ENCODE results near the gene ARAP1. TPM values are rescaled to one million over a fixed set of nuclear protein-coding genes. Genes with fewer than 3 reads are reported as not detected.
A peak's percentile ranks its signal among the peaks of the same experiment; 100 is the strongest.
"Not testable (repeated sequence)": the region's sequence is repeated elsewhere in the genome, so short reads cannot be mapped to it uniquely, and the experiment has no call there.

The ARAP1 gene
- total RNA-seq, 3 donors from 2014 or later: 85.9 to 109 (median 97.0) TPM

DNA sequence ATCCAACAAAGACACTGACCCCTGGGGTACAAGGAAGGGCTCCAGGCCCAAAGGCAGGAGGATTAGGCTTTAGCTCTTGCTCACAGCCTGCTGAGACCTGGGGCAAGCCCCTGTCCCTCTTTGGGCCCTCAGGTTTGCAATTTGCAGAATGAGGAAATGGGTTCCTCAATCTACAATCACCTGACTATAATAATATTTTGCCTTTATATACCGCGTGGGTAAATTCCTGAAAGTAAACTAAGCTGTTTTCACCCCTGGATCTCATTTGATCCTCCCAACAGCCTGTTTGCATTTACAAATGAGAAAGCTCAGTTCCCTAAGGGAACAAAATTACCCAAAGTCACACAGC, 40.8 kb upstream of the ARAP1 start:
- TF ChIP-seq, protein P1, sequence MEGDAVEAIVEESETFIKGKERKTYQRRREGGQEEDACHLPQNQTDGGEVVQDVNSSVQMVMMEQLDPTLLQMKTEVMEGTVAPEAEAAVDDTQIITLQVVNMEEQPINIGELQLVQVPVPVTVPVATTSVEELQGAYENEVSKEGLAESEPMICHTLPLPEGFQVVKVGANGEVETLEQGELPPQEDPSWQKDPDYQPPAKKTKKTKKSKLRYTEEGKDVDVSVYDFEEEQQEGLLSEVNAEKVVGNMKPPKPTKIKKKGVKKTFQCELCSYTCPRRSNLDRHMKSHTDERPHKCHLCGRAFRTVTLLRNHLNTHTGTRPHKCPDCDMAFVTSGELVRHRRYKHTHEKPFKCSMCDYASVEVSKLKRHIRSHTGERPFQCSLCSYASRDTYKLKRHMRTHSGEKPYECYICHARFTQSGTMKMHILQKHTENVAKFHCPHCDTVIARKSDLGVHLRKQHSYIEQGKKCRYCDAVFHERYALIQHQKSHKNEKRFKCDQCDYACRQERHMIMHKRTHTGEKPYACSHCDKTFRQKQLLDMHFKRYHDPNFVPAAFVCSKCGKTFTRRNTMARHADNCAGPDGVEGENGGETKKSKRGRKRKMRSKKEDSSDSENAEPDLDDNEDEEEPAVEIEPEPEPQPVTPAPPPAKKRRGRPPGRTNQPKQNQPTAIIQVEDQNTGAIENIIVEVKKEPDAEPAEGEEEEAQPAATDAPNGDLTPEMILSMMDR (IDR thresholded peaks at IDR 0.05): no peak
- TF ChIP-seq POLR2A (IDR thresholded peaks at IDR 0.05) (no peak), POLR2AphosphoS5 (IDR thresholded peaks at IDR 0.05) (no peak)
- intact Hi-C loops (cut with DNase I; ENCODE audit: low total_unique reads): no loop called here
- no peaks in the 10 kb centered on the region for H3K36me3 ChIP-seq
- H3K27me3 ChIP-seq: no peaks in the 10 kb centered on the region
- H3K4me3 ChIP-seq: peak overlapping the region; percentile 55 to 81 (median 65)
- H3K9me3 ChIP-seq: no peaks in the 10 kb centered on the region
- H3K4me1 ChIP-seq: peaks cover 0 to 4% of the 10 kb centered on the region in 2 donors
- DNase-seq (ENCODE audit: low spot score in 2 of 2): no peak
- peak overlapping the region; percentile 93 to 94 for H3K27ac ChIP-seq

DNA sequence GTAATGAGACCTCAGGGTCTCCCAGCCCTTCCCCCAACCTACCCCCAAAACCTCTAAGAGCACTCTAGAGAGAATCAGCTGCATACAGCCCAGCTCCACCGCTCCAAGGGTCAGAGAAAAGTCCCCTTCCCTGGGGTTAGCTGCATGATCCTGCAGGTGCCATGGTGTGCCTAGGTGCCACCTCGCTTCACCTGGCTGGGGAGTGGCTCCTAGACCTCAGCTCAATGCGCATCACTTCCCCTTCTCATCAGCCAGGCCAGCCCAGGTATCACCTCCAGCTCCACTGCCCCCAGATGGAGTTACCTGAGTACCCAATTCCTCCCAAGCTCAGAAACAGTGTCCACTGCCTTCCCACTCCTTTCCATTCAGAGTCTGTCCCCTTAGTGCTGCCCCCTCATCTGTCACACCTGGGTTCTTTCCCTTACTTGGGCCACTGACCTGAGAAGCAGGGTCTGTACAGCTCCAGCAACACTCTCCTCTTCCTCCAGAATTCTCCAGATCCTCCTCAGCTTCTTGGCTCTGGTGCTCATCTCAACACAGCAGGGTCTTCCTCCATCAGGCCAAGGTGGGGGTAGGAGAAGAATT, 40.3 kb upstream of the ARAP1 start:
- H3K27ac ChIP-seq: peak overlapping the region; percentile 93 to 94
- H3K4me3 ChIP-seq: no peak overlapping the region
- no peaks in the 10 kb centered on the region for H3K9me3 ChIP-seq
- TF ChIP-seq POLR2AphosphoS5 (IDR thresholded peaks at IDR 0.05) (no peak), POLR2A (IDR thresholded peaks at IDR 0.05) (no peak)
- TF ChIP-seq, protein P1 (IDR thresholded peaks at IDR 0.05): no peak
- intact Hi-C loops (cut with DNase I; ENCODE audit: low total_unique reads): no loop called here
- no peak for DNase-seq (ENCODE audit: low spot score in 2 of 2)
- no peaks in the 10 kb centered on the region for H3K27me3 ChIP-seq
- peaks cover 0 to 4% of the 10 kb centered on the region in 2 donors for H3K4me1 ChIP-seq
- H3K36me3 ChIP-seq: no peaks in the 10 kb centered on the region

DNA sequence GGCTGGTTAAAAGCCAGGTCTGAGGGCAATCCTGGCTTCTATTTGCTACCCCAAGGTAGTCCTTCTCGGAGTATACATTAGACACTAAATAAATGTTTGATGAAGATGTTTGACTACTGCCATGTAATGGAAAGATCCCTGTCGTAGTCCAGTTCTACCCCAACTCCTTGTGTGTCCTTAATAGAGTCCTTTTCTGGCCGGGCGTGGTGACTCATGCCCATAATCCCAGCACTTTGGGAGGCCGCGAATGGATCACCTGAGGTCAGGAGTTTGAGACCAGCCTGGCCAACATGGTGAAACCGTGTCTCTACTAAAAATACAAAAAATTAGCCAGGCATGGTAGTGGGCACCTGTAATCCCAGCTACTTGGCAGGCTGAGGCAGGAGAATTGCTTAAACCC, 39.0 kb upstream of the ARAP1 start:
- H3K27me3 ChIP-seq; H3K36me3 ChIP-seq; H3K4me1 ChIP-seq; H3K27ac ChIP-seq; H3K4me3 ChIP-seq; DNase-seq (ENCODE audit: low spot score in 2 of 2); H3K9me3 ChIP-seq; intact Hi-C loops (cut with DNase I; ENCODE audit: low total_unique reads): not testable (repeated sequence)

DNA sequence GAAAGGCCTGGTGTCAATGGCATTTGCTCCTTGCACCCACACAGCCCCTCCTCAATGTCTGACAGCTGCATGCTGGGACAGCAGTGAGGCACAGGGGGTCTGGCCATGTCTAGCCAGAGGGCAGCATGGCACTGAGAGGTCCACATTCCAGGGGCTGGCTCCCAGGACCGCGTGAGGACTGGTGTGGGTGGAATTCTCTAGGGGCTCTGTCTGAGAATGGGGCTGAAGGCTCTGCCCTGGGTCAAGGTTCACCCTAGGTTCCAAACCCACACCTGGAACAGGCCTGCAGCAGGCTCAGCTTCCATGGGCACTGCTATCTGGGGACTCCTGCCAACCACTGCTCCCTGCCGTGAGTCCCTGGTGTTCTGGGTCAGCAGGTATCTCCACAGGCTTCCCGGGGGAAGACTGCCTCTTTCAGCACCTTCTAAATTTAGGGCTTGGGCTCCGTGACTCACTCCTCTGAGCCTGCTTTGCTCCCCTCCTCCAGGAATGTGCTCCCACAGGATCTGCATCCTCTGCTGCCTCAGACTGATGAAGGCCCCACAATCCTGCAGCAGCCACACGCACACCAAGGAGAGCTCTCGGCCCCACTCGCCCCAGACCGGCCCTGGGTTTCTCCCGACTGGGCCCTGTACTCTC, 37.4 kb upstream of the ARAP1 start:
- TF ChIP-seq POLR2AphosphoS5 (IDR thresholded peaks at IDR 0.05): no peak
- TF ChIP-seq, protein P1 (IDR thresholded peaks at IDR 0.05): no peak
- no peak for TF ChIP-seq POLR2A (IDR thresholded peaks at IDR 0.05)
- H3K36me3 ChIP-seq: no peaks in the 10 kb centered on the region
- no peaks in the 10 kb centered on the region for H3K9me3 ChIP-seq
- H3K27ac ChIP-seq: peak overlapping the region; percentile 39 to 54
- H3K27me3 ChIP-seq: no peaks in the 10 kb centered on the region
- intact Hi-C loops (cut with DNase I; ENCODE audit: low total_unique reads): loop anchor here (10.0 kb wide), 1 partner anchor 65 kb away; no protein-coding TSS in a partner anchor
- no peak overlapping the region for H3K4me3 ChIP-seq
- peaks cover 0 to 4% of the 10 kb centered on the region in 2 donors for H3K4me1 ChIP-seq
- no peak for DNase-seq (ENCODE audit: low spot score in 2 of 2)

DNA sequence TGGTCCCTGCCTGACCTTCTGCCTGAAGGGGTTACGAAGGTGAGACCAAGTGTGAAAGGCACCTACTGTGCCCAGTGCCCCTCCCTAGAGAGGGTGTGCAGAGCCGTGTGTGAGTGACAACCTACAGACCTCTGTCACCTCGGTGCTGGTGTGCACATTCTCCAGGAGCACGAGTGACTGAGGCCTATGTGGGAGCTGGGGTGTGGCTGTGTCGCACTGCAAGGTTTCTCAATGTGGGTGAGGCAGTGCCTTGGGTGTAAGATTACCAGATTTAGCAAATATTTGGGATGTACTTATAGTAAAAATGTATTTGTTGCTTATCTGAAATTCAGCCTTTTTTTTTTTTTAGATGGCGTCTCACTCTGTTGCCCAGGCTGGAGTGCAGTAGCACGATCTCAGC, 36.0 kb upstream of the ARAP1 start:
- H3K36me3 ChIP-seq: no peaks in the 10 kb centered on the region
- intact Hi-C loops (cut with DNase I; ENCODE audit: low total_unique reads): loop anchor here (10.0 kb wide), 1 partner anchor 63 kb away; no protein-coding TSS in a partner anchor
- H3K9me3 ChIP-seq: no peaks in the 10 kb centered on the region
- H3K4me3 ChIP-seq: no peak overlapping the region
- H3K27ac ChIP-seq: peak overlapping the region in 1 of 2 donors; percentile 40
- H3K4me1 ChIP-seq: peaks cover 0 to 2% of the 10 kb centered on the region in 2 donors
- DNase-seq (ENCODE audit: low spot score in 2 of 2): no peak
- H3K27me3 ChIP-seq: no peaks in the 10 kb centered on the region
- TF ChIP-seq POLR2A (IDR thresholded peaks at IDR 0.05) (no peak), POLR2AphosphoS5 (IDR thresholded peaks at IDR 0.05) (no peak)
- TF ChIP-seq, protein P1 (IDR thresholded peaks at IDR 0.05): no peak
